HL-60/S4 (cell line): ENCODE measurements around the gene CALHM5.

Experiments used
- in situ Hi-C: fragments of 300-500 bp; cut with MboI; formaldehyde crosslinking; loops from 2 replicates; pipeline ENCODE4 v1.14.3; 2022; ENCODE audit warnings: low sequenced_read_pairs

The CALHM5 gene

GRCh38 chr6:116507324-116507723, 4.1 kb upstream of the CALHM5 start:
- in situ Hi-C loops: no loop called here

- in situ Hi-C loops: no loop called here
These were observed 2.9 kb upstream of the CALHM5 start for GRCh38 chr6:116508527-116508926.

DNA sequence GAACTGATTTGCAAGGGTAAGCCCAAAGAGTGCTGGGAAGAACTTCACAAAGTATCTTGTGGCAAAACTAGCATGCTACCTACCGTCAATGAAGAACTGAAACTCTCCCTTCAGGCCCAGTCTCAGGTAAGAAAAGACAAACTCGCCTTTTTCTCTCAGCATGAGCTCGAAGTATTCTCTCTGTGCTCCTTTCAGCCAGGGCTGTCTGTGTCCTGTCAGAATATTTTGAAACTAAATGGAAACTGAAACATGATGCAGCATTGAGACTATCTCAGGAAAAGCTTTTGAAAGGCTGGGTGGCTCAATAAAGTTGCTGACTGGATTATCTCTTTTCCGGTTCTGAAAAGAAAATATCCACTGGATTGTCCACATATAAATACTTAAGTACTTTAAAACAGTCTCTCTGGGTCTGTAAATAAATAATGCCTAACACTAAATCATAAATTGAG, 696 bp downstream of the CALHM5 start:
- in situ Hi-C loops: no loop called here

- in situ Hi-C loops: no loop called here
These were observed 1.3 kb downstream of the CALHM5 start for GRCh38 chr6:116512734-116513133.

- in situ Hi-C loops: no loop called here
These were observed 1.9 kb downstream of the CALHM5 start for GRCh38 chr6:116513224-116513875.

DNA sequence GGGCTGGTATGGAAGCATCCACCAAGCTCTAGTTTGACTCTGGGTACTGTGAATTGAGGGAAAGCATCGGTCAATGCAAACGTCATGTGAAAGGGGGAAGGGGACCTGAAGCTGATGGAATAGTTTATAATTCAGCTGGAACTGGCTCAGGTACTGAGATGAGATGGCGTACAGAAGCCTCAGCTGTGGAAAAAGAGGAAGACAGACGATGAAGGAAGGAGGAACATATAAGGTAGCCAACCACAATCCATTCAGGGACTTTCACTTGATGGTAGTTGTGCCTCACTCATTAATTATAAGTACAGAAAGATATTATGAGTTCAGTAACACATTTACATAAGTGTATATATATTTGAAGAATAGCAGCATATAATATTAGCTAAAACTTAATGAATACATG, 2.7 kb downstream of the CALHM5 start:
- in situ Hi-C loops: no loop called here

DNA sequence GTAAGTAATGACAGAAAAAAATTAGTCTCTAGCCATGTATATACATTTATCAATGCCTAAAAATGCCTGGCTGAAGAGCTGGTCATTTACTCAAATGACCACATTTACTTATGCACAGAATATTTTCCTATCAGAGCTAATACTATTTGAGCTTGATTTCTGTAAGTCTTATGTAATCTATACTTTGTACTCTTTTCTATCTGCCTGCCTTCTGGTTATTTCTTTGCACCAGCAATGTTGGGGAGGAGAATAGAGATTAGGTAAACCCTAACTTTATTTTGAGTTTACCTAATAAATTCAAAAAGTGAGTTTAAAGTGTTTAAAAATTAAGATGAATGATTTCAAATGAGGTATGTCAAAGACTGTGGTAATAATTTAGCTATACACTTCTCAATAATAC, 3.7 kb downstream of the CALHM5 start:
- in situ Hi-C loops: no loop called here

- in situ Hi-C loops: no loop called here
These were observed 7.4 kb downstream of the CALHM5 start for GRCh38 chr6:116518621-116519368.

DNA sequence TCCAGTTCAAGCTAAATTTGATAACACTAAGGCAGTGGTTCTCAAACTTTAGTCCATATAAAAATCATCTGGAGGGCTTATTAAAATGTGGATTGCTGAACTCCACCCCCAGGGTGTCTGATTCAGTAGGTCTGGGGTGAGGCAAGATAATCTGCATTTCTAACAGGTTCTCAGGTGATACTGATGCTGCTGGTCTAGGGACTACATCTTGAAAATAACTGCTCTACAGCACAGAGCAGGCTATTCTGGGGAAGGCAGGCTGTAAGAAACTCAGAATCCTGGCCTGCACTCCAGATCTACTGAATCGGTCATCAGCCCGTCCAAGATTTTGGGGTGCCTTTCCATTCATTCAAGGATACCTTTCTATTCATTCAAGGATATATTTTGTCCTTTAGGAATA, 11.5 kb downstream of the CALHM5 start:
- in situ Hi-C loops: no loop called here

DNA sequence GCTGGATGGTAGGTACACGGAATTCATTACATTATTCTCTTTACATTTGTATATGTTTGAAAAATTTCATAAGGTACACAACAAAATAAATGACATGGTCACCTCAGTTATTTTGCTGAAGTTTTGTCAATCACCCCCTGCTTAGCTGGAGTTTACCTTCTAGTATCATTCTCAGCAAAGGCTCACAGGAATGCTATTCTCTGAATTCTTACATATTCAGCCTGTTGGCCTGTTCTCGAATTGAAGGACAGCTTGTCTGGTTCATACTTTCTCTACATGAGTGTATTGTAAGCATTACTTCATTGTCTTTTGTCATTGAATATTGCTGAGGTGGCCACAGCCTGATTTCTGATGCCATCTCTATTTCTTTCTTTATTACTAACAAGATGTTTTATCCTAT, 12.8 kb downstream of the CALHM5 start:
- in situ Hi-C loops: no loop called here

DNA sequence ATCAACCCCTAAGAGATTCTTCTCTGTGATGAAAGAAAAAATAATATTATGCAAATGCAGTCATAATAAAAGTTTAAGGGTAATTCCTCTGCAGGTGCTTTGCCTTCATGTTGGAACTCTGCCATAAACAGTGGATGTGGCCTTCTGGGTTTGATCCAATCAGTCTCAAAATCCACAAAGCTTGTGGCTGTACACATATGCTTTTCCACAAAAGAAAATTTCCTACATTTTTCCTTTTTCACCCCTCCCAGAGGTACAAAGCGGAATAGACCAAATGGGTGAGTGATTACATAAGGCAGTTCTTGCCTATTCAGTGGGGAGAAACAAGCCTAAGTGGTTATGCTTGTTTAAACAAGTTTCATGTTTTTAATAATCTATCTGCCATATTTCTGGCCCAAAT, 16.7 kb downstream of the CALHM5 start:
- in situ Hi-C loops: no loop called here

- in situ Hi-C loops: no loop called here
These were observed 17.3 kb downstream of the CALHM5 start for GRCh38 chr6:116528780-116529179.

GRCh38 chr6:116529466-116530290, 18.2 kb downstream of the CALHM5 start:
- in situ Hi-C loops: no loop called here

DNA sequence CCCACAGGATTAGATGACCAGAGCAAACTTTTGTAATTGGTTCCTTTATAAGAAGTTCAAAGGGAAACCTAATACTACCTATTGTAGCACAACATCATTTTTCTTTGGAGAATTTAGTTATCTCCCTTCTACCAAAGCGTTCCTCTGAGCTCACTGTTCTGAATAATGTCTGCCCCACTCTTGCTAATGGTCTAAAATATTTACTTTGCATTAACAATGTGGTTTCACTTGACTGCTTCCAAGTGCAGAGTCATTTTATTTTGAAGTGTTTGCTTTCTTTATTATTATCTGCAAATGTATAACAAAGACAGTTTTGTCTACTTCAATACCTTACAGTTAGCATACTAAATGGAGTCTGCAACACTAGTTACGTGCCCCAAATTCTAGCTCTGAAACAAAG, 19.0 kb downstream of the CALHM5 start:
- in situ Hi-C loops: no loop called here

GRCh38 chr6:116531675-116532570, 20.5 kb downstream of the CALHM5 start:
- in situ Hi-C loops: no loop called here

GRCh38 chr6:116533233-116533957, 22.0 kb downstream of the CALHM5 start:
- in situ Hi-C loops: no loop called here

GRCh38 chr6:116535109-116535508, 23.7 kb downstream of the CALHM5 start:
- in situ Hi-C loops: no loop called here

DNA sequence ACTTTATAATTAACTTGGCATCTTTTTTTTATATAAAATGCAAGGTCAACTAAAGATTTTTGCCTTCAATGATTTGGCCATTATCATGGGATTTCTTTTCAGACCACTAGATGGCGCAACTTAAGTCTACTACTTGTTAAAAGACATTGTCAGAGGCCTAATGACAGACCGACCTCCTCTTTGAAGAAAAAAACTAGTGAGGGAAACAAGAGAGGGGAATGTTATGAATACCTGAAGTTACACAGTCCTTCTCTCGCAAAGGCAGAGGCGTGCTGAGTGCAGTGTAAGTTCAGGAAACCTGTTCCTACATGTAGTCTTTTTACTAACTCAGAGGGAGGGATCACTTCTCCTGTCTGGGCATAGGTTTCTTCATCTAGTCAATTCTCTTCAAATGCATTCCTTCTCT, 24.8 kb downstream of the CALHM5 start:
- in situ Hi-C loops: no loop called here

GRCh38 chr6:116542426-116542825, 31.0 kb downstream of the CALHM5 start:
- in situ Hi-C loops: no loop called here

DNA sequence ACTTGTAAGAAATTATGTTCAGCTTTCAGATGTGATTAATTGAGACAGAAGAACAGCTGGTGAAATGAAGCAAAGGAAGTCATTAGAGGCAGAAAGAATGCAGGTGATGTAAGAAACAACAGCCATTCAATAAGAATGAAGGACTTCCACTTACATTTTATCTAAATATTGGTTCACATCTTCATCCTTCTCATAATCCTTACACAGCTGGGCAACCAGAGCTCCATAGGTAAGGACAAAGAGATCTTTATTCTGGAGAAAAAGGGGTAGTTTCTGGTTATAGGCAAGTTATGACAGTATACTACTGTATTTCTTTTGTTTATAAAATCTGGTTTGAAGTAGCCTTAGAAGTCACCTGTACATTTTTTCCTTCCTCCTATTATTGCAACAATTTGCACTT, 31.7 kb downstream of the CALHM5 start:
- in situ Hi-C loops: no loop called here
